WTC11 (cell line): ENCODE measurements around the gene HAPSTR1. TPM values are rescaled to one million over a fixed set of nuclear protein-coding genes. Genes with fewer than 3 reads are reported as not detected.

Experiments used
- ATAC-seq: fragments of 200-7000 bp; cut with Tn5 transposase; 2 replicates; pipeline ENCODE4 v1.10.0; 2021; ENCODE audit warnings: mild to moderate bottlenecking, moderate library complexity
- CTCF ChIA-PET: fragments of 300-600 bp; sonication (Branson Sonifier 250); formaldehyde crosslinking; loops from one replicate; lab custom pipeline; 2021; ENCODE audit warnings: antibody characterized with exemption; lab: Charles Lee
- POLR2A ChIA-PET: fragments of 350-600 bp; sonication (Branson Sonifier 250); formaldehyde crosslinking; loops from one replicate; lab custom pipeline; 2021; ENCODE audit warnings: antibody characterized with exemption; lab: Charles Lee
- DNase-seq: peaks from one replicate; pipeline ENCODE4 v3.0.0; 2021; ENCODE audit warnings: low spot score
- H3K27ac Mint-ChIP-seq: 2 replicates; pipeline ENCODE4 v1.8.0; 2021; ENCODE audit warnings: mixed read lengths
- H3K27me3 Mint-ChIP-seq: 2 replicates; pipeline ENCODE4 v1.8.0; 2021; ENCODE audit warnings: low read depth, mild to moderate bottlenecking, moderate library complexity, mixed read lengths
- H3K36me3 Mint-ChIP-seq: 2 replicates; pipeline ENCODE4 v1.8.0; 2021; ENCODE audit warnings: mixed read lengths
- H3K4me1 Mint-ChIP-seq: 2 replicates; pipeline ENCODE4 v1.8.0; 2022; ENCODE audit warnings: mixed read lengths
- H3K4me3 Mint-ChIP-seq: 2 replicates; pipeline ENCODE4 v1.8.0; 2021; ENCODE audit warnings: mild to moderate bottlenecking, moderate library complexity, mixed read lengths
- H3K9me3 Mint-ChIP-seq: 2 replicates; pipeline ENCODE4 v1.8.0; 2021; ENCODE audit warnings: mixed read lengths
- ARID4B ChIP-seq: sonication (generic); formaldehyde crosslinking; IDR thresholded peaks from 2 replicates; pipeline ENCODE4 v1.8.0; 2023; ENCODE audit warnings: missing genetic modification reagents, mild to moderate bottlenecking, borderline replicate concordance
- CREM ChIP-seq: sonication (generic); formaldehyde crosslinking; IDR thresholded peaks from 2 replicates; pipeline ENCODE4 v1.8.1; 2022; ENCODE audit warnings: mild to moderate bottlenecking, missing genetic modification reagents, moderate library complexity
- CTCF ChIP-seq: fragments of 200-600 bp; IDR thresholded peaks from 2 replicates; pipeline ENCODE4 v1.8.0; 2022; ENCODE audit warnings: antibody characterized with exemption
- ESRRA ChIP-seq: sonication (generic); formaldehyde crosslinking; IDR thresholded peaks from 2 replicates; pipeline ENCODE4 v1.8.1; 2022; ENCODE audit warnings: mild to moderate bottlenecking, missing genetic modification reagents, borderline replicate concordance
- ETV6 ChIP-seq: sonication (generic); formaldehyde crosslinking; IDR thresholded peaks from 2 replicates; pipeline ENCODE4 v1.8.1; 2022; ENCODE audit warnings: mild to moderate bottlenecking, missing genetic modification reagents
- GTF2I ChIP-seq: fragments of 250-450 bp; sonication (Bioruptor Pico); conservative IDR thresholded peaks from 2 replicates; pipeline ENCODE4 v1.4.0; 2021; ENCODE audit warnings: mild to moderate bottlenecking
- RELA ChIP-seq: sonication (generic); formaldehyde crosslinking; IDR thresholded peaks from 2 replicates; pipeline ENCODE4 v1.8.1; 2022; ENCODE audit warnings: missing genetic modification reagents, mild to moderate bottlenecking, borderline replicate concordance
- TCF7 ChIP-seq: sonication (generic); formaldehyde crosslinking; IDR thresholded peaks from 2 replicates; pipeline ENCODE4 v1.8.0; 2022; ENCODE audit warnings: mild to moderate bottlenecking, low read depth, missing genetic modification reagents, moderate library complexity
- ZMAT4 ChIP-seq: fragments of 250-450 bp; sonication (Bioruptor Pico); IDR thresholded peaks from 2 replicates; pipeline ENCODE4 v1.9.0; 2021; ENCODE audit warnings: mild to moderate bottlenecking
- ZNF423 ChIP-seq: fragments of 250-450 bp; sonication (Bioruptor Pico); IDR thresholded peaks from 2 replicates; pipeline ENCODE4 v2.1.2; 2022; ENCODE audit warnings: mild to moderate bottlenecking, moderate library complexity
- total RNA-seq: library from RNA; stranded (reverse); gene quantifications from 3 replicates; pipeline ENCODE4 v1.2.3, GENCODE V29; 2021
- TF ChIP-seq, protein P1 (sequence below): sonication (generic); formaldehyde crosslinking; IDR thresholded peaks from 2 replicates; pipeline ENCODE4 v1.8.1; 2023; ENCODE audit warnings: mild to moderate bottlenecking, missing genetic modification reagents
- TF ChIP-seq, protein P2 (sequence below): fragments of 250-450 bp; sonication (Bioruptor Pico); IDR thresholded peaks from 2 replicates; pipeline ENCODE4 v1.8.0; 2021; ENCODE audit warnings: mild to moderate bottlenecking
- TF ChIP-seq, protein P3 (sequence below): sonication (generic); formaldehyde crosslinking; IDR thresholded peaks from 2 replicates; pipeline ENCODE4 v1.8.0; 2022; ENCODE audit warnings: mild to moderate bottlenecking, missing genetic modification reagents
- TF ChIP-seq, protein P4 (sequence below): sonication (generic); formaldehyde crosslinking; IDR thresholded peaks from 2 replicates; pipeline ENCODE4 v1.8.1; 2023; ENCODE audit warnings: mild to moderate bottlenecking, missing genetic modification reagents, moderate library complexity

HAPSTR1 gene
- total RNA-seq, 1 experiment from 2014 or later: 54.3 TPM

- no peak for TF ChIP-seq ARID4B
- no peak for TF ChIP-seq ZNF423 (CRISPR knock-in tag)
These were observed 42.2 kb upstream of the HAPSTR1 start (continued) for GRCh38 chr16:9049241-9049640.

DNA sequence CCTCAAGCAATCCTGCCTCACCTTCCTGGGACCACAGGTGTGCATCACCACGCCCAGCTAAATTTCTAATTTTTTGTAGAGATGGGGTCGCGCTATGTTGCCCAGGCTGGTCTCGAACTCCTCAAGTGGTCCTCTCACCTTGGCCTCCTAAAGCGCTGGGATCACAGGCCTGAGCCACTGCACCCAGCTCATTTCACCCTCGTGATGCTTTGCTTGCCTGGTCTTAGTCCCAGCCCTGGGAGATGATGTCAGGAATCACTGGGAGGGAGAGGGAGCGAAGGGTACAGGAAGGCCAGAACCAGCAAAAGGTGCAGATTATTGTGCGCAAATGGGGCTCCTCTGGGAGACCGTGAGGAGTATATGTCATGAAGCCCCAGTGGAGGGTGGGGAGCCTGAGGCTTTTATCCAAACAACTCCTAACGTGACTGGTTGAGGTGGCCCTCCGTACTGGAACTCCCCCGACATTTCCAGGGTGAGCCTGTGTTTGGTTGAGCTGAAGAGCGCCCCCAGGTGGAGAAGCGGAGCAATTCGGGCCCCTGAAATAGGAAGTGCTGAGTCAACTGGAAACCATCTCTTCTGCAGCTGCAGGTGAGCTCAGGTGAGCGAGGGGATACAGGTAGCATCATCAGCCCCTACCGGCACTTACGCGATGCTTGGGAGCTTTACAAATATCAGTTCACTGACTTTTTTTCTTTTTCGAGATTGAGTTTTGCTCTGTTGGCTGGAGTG, 41.2 kb upstream of the HAPSTR1 start:
- ChIA-PET POLR2A (interaction anchor here (1.3 to 1.5 kb wide), 2 partner anchors 41 to 43 kb away, joined by 6 to 7 read pairs; partner anchors contain the start of gene HAPSTR1), CTCF (interaction anchor here (0.6 to 2.3 kb wide), 43 partner anchors 8 to 389 kb away, joined by 3 to 36 read pairs (median 4); partner anchors contain the start of genes ABAT, CARHSP1, HAPSTR1 and PMM2)
- ATAC-seq (peak; percentile 66), DNase-seq (peak; percentile 84)
- peaks cover 5% of the 10 kb centered on the region for H3K36me3 Mint-ChIP-seq
- peak overlapping the region; percentile 85 for H3K27ac Mint-ChIP-seq
- no peak overlapping the region for H3K4me3 Mint-ChIP-seq
- H3K4me1 Mint-ChIP-seq: peaks cover 25% of the 10 kb centered on the region
- H3K27me3 Mint-ChIP-seq: no peaks in the 10 kb centered on the region
- peaks cover 19% of the 10 kb centered on the region for H3K9me3 Mint-ChIP-seq
- TF ChIP-seq CTCF (peak; percentile 96), ETV6 (peak; percentile 47; the same call in 1 of the 2 replicates), ESRRA (CRISPR knock-in tag) (no peak), GTF2I (no peak), RELA (CRISPR knock-in tag) (no peak), CREM (CRISPR knock-in tag) (no peak), TCF7 (CRISPR knock-in tag) (no peak), ZMAT4 (CRISPR knock-in tag) (no peak), ARID4B (no peak)
- TF ChIP-seq, protein P1, sequence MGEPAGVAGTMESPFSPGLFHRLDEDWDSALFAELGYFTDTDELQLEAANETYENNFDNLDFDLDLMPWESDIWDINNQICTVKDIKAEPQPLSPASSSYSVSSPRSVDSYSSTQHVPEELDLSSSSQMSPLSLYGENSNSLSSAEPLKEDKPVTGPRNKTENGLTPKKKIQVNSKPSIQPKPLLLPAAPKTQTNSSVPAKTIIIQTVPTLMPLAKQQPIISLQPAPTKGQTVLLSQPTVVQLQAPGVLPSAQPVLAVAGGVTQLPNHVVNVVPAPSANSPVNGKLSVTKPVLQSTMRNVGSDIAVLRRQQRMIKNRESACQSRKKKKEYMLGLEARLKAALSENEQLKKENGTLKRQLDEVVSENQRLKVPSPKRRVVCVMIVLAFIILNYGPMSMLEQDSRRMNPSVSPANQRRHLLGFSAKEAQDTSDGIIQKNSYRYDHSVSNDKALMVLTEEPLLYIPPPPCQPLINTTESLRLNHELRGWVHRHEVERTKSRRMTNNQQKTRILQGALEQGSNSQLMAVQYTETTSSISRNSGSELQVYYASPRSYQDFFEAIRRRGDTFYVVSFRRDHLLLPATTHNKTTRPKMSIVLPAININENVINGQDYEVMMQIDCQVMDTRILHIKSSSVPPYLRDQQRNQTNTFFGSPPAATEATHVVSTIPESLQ (CRISPR knock-in tag): no peak
- TF ChIP-seq, protein P2, sequence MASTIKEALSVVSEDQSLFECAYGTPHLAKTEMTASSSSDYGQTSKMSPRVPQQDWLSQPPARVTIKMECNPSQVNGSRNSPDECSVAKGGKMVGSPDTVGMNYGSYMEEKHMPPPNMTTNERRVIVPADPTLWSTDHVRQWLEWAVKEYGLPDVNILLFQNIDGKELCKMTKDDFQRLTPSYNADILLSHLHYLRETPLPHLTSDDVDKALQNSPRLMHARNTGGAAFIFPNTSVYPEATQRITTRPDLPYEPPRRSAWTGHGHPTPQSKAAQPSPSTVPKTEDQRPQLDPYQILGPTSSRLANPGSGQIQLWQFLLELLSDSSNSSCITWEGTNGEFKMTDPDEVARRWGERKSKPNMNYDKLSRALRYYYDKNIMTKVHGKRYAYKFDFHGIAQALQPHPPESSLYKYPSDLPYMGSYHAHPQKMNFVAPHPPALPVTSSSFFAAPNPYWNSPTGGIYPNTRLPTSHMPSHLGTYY (CRISPR knock-in tag): no peak
- TF ChIP-seq, protein P3, sequence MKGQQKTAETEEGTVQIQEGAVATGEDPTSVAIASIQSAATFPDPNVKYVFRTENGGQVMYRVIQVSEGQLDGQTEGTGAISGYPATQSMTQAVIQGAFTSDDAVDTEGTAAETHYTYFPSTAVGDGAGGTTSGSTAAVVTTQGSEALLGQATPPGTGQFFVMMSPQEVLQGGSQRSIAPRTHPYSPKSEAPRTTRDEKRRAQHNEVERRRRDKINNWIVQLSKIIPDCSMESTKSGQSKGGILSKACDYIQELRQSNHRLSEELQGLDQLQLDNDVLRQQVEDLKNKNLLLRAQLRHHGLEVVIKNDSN (CRISPR knock-in tag): no peak
- TF ChIP-seq, protein P4, sequence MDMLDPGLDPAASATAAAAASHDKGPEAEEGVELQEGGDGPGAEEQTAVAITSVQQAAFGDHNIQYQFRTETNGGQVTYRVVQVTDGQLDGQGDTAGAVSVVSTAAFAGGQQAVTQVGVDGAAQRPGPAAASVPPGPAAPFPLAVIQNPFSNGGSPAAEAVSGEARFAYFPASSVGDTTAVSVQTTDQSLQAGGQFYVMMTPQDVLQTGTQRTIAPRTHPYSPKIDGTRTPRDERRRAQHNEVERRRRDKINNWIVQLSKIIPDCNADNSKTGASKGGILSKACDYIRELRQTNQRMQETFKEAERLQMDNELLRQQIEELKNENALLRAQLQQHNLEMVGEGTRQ (CRISPR knock-in tag): no peak
